DOHH2 (cell line): Measurements from ENCODE around the gene SUSD4.

ENCODE experiments used
- H3F3A ChIP-seq: fragments of 200-600 bp; sonication (generic), shearing (Covaris generic); 2 replicates; pipeline ENCODE4 v1.6.0; 2016; ENCODE audit warnings: antibody characterized with exemption, mild to moderate bottlenecking; ENCODE audit not compliant: control insufficient read depth, insufficient read depth
- H3K27ac ChIP-seq: fragments of 200-600 bp; sonication (generic); 2 replicates; pipeline ENCODE4 v1.5.1; 2014; ENCODE audit warnings: low read depth, mild to moderate bottlenecking, low read length, moderate library complexity
- H3K27me3 ChIP-seq: fragments of 200-600 bp; sonication (generic); 2 replicates; pipeline ENCODE4 v1.6.1; 2014; ENCODE audit warnings: mild to moderate bottlenecking, low read length, mixed read lengths; ENCODE audit not compliant: control insufficient read depth
- H3K36me3 ChIP-seq: fragments of 200-600 bp; sonication (generic); 2 replicates; pipeline ENCODE4 v1.6.1; 2014; ENCODE audit warnings: mild to moderate bottlenecking, low read length, moderate library complexity, mixed read lengths; ENCODE audit not compliant: control insufficient read depth
- H3K4me1 ChIP-seq: fragments of 200-600 bp; sonication (generic); 2 replicates; pipeline ENCODE4 v1.6.1; 2014; ENCODE audit warnings: mild to moderate bottlenecking, low read length, mixed read lengths; ENCODE audit not compliant: control insufficient read depth
- H3K4me2 ChIP-seq: fragments of 200-600 bp; sonication (generic); 2 replicates; pipeline ENCODE4 v1.6.0; 2014; ENCODE audit warnings: mild to moderate bottlenecking, low read length, moderate library complexity
- H3K4me3 ChIP-seq: fragments of 200-600 bp; sonication (generic); 2 replicates; pipeline ENCODE4 v1.5.1; 2014; ENCODE audit warnings: mild to moderate bottlenecking, low read length, mixed read lengths
- H3K79me2 ChIP-seq: fragments of 200-600 bp; sonication (generic); 2 replicates; pipeline ENCODE4 v1.6.1; 2014; ENCODE audit warnings: mild to moderate bottlenecking, low read length, mixed read lengths; ENCODE audit not compliant: control insufficient read depth
- H3K9me2 ChIP-seq: fragments of 200-600 bp; sonication (generic); replicated peaks from 2 replicates; pipeline ENCODE4 v1.6.1; 2014; ENCODE audit warnings: mild to moderate bottlenecking, low read length, mixed read lengths; ENCODE audit not compliant: control insufficient read depth
- H3K9me3 ChIP-seq: fragments of 200-600 bp; sonication (generic); 2 replicates; pipeline ENCODE4 v1.6.1; 2014; ENCODE audit warnings: antibody characterized with exemption, low read length, mixed read lengths; ENCODE audit not compliant: control insufficient read depth, insufficient read depth
- H4K20me1 ChIP-seq: fragments of 200-600 bp; sonication (generic); 2 replicates; pipeline ENCODE4 v1.6.0; 2014; ENCODE audit warnings: low read depth, mild to moderate bottlenecking, antibody characterized with exemption, low read length, moderate library complexity; ENCODE audit not compliant: control insufficient read depth, insufficient read depth
- CTCF ChIP-seq: fragments of 200-600 bp; sonication (generic); IDR thresholded peaks from one replicate; pipeline ENCODE4 v1.5.1; 2014; ENCODE audit warnings: antibody characterized with exemption, mild to moderate bottlenecking, low read depth, low read length; ENCODE audit not compliant: poor library complexity, severe bottlenecking
- EZH2phosphoT487 ChIP-seq: fragments of 200-600 bp; sonication (generic); IDR thresholded peaks from 2 replicates; pipeline ENCODE4 v1.6.1; 2017; ENCODE audit warnings: borderline replicate concordance, mild to moderate bottlenecking, antibody characterized with exemption, low read length, moderate library complexity, mixed read lengths

SUSD4 gene

DNA sequence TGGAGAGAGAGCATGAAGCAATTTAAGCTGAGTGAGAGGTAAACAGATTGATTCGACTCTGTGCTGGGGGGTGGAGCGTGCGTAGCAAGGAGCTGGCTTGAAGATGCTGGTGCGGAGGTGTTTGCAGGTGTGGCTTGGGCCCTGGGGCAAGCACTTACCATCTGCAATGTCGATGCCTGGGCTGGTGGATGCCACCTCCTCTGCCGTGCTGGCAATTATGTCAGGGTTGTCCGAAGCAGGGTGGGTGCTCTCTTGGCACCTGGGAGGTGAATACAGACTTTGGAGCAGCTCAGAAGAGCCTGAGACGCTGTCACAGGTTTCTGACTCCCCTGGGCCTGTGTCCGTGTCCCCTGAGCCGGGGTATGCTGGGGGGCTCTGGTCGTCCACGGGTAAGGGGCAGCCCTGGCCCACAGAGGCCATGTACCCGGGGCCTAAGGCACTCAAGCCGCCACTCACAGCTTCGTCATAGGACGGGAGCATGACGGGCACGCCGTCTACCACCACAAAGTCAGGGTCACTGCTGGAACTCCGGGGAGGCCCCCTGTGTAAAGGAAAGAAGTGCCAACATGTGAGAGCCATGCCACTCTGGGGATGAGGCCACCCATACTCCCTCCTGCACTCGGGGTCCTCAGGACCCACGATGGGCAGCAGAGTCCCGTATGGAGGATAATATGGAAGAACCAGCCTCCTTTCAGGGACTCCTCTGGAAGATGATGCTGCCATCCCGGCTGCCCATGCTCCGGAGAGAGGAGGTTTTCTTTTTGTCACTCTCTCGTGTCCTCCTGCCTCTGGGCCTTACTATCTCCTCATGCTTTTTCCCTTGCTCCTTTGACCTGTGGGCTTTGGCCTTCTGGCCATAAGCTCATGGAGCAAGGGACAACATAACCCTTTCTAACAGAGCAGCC, 140.6 kb downstream of the SUSD4 start:
- no peak overlapping the region for H3K4me3 ChIP-seq
- H3K27me3 ChIP-seq, result no peaks in the 10 kb centered on the region
- no peaks in the 10 kb centered on the region for H4K20me1 ChIP-seq
- H3K4me2 ChIP-seq, result no peak overlapping the region
- H3K36me3 ChIP-seq, result no peaks in the 10 kb centered on the region
- H3K79me2 ChIP-seq, result no peaks in the 10 kb centered on the region
- no peak overlapping the region for H3K27ac ChIP-seq
- TF ChIP-seq CTCF (no peak), EZH2phosphoT487 (no peak)
- no peaks in the 10 kb centered on the region for H3K9me3 ChIP-seq
- H3F3A ChIP-seq, result no peaks in the 10 kb centered on the region
- H3K4me1 ChIP-seq, result no peaks in the 10 kb centered on the region
- H3K9me2 ChIP-seq, result no peaks in the 10 kb centered on the region

DNA sequence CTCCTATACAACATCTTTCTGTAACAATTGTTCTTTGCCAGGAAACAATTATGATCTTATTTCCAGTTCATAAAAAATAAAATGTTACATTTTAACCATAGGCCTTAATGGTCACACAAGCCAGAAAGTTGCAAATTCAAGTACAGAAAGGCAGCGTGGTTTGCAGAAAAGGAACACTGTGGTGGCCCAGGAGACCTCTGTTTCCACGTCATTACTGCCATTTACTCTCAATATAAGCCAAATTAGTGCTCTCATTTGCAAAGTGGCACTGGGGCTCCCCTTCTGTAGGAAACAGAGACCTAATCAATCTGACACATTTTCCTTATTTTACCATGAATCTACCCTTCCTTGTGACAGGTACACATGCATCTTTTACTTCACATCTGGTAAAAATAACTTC, 141.6 kb downstream of the SUSD4 start:
- H3K36me3 ChIP-seq, result no peaks in the 10 kb centered on the region
- no peaks in the 10 kb centered on the region for H3K4me1 ChIP-seq
- H3K9me2 ChIP-seq, result no peaks in the 10 kb centered on the region
- no peaks in the 10 kb centered on the region for H3K27me3 ChIP-seq
- TF ChIP-seq EZH2phosphoT487, result no peak
- TF ChIP-seq CTCF, result no peak
- no peak overlapping the region for H3K4me2 ChIP-seq
- H3K4me3 ChIP-seq, result no peak overlapping the region
- no peaks in the 10 kb centered on the region for H4K20me1 ChIP-seq
- H3K79me2 ChIP-seq, result no peaks in the 10 kb centered on the region
- no peak overlapping the region for H3K27ac ChIP-seq
- no peaks in the 10 kb centered on the region for H3K9me3 ChIP-seq
- no peaks in the 10 kb centered on the region for H3F3A ChIP-seq

GRCh38 chr1:223221686-223222085, 142.3 kb downstream of the SUSD4 start:
- H3K27me3 ChIP-seq, result no peaks in the 10 kb centered on the region
- H3K27ac ChIP-seq, result no peak overlapping the region
- no peaks in the 10 kb centered on the region for H3K36me3 ChIP-seq
- H3K9me2 ChIP-seq, result no peaks in the 10 kb centered on the region
- H3K4me2 ChIP-seq, result no peak overlapping the region
- H4K20me1 ChIP-seq, result no peaks in the 10 kb centered on the region
- no peaks in the 10 kb centered on the region for H3K4me1 ChIP-seq
- no peaks in the 10 kb centered on the region for H3F3A ChIP-seq
- no peak overlapping the region for H3K4me3 ChIP-seq
- no peaks in the 10 kb centered on the region for H3K9me3 ChIP-seq
- no peaks in the 10 kb centered on the region for H3K79me2 ChIP-seq
- TF ChIP-seq EZH2phosphoT487 (no peak), CTCF (no peak)
